NT2/D1 (cell line): ENCODE results near the gene SLC9A9.

Source experiments
- DNase-seq: peaks from one replicate; pipeline ENCODE4 v3.0.0-alpha.2; 2011; ENCODE audit warnings: low read depth, low spot score
- H3K27me3 ChIP-seq: 2 replicates; pipeline ENCODE4 v1.6.0; 2011; ENCODE audit warnings: mild to moderate bottlenecking; ENCODE audit not compliant: insufficient read length, insufficient read depth
- H3K36me3 ChIP-seq: 2 replicates; pipeline ENCODE4 v1.6.1; 2011; ENCODE audit warnings: mild to moderate bottlenecking, low read length, mixed read lengths; ENCODE audit not compliant: insufficient read depth, insufficient read length
- H3K4me1 ChIP-seq: 2 replicates; pipeline ENCODE4 v1.5.1; 2011; ENCODE audit not compliant: insufficient read depth, insufficient read length
- H3K4me3 ChIP-seq: 2 replicates; pipeline ENCODE4 v1.5.1; 2011; ENCODE audit warnings: low read depth; ENCODE audit not compliant: insufficient read length
- H3K9ac ChIP-seq: 2 replicates; pipeline ENCODE4 v1.6.0; 2011; ENCODE audit warnings: low read depth; ENCODE audit not compliant: insufficient read length
- H3K9me3 ChIP-seq: 2 replicates; pipeline ENCODE4 v1.5.1; 2011; ENCODE audit warnings: mild to moderate bottlenecking, low read length; ENCODE audit not compliant: insufficient read depth
- SUZ12 ChIP-seq: IDR thresholded peaks from 2 replicates; pipeline ENCODE4 v1.6.1; 2011; ENCODE audit not compliant: insufficient read length, insufficient read depth; ENCODE audit errors: extremely low read depth
- YY1 ChIP-seq: IDR thresholded peaks from 2 replicates; pipeline ENCODE4 v1.6.1; 2011; ENCODE audit not compliant: insufficient read length, insufficient read depth
- ZNF274 ChIP-seq: IDR thresholded peaks from 2 replicates; pipeline ENCODE4 v1.6.1; 2011; ENCODE audit warnings: mild to moderate bottlenecking, low read depth, low read length

SLC9A9 gene

GRCh38 chr3:143384076-143384475 lies 464.2 kb downstream of the SLC9A9 start:
- Histone ChIP-seq H3K27me3 (no peaks in the 10 kb centered on the region), H3K9ac (no peak overlapping the region), H3K4me3 (no peak overlapping the region), H3K4me1 (no peaks in the 10 kb centered on the region), H3K9me3 (0 out of 2 replicates have a peak, but pooled peaks cover 4% of the 10 kb centered on the region), H3K36me3 (no peaks in the 10 kb centered on the region)
- no peak for TF ChIP-seq YY1
- no peak for TF ChIP-seq ZNF274
- TF ChIP-seq SUZ12 = no peak
- no peak for DNase-seq

DNA sequence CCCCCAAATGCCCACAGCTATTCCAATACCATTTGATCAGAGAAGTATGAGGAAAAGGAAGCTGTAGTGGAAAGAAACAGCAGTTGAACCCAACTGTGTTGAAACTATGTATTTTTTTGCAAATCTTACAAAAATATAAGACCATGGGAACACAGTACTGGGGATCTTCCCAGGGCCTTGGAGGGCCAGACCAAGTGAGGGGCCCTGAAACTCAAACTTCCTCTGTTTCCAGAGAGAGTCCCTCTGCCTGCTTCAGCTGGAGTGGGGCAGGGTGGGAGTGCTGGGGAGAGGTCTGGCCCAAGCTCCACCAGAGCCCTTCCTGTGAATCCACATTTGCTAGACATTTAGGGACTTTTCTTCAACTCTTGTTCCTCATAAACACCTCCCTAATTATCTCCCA lies 464.8 kb downstream of the SLC9A9 start:
- no peaks in the 10 kb centered on the region for H3K36me3 ChIP-seq
- H3K4me3 ChIP-seq = no peak overlapping the region
- no peaks in the 10 kb centered on the region for H3K27me3 ChIP-seq
- no peak for DNase-seq
- H3K4me1 ChIP-seq = no peaks in the 10 kb centered on the region
- TF ChIP-seq SUZ12 = no peak
- no peak for TF ChIP-seq YY1
- no peak for TF ChIP-seq ZNF274
- no peaks in the 10 kb centered on the region for H3K9me3 ChIP-seq
- no peak overlapping the region for H3K9ac ChIP-seq

- Histone ChIP-seq H3K4me1 (no peaks in the 10 kb centered on the region), H3K9me3 (no peaks in the 10 kb centered on the region), H3K4me3 (no peak overlapping the region), H3K9ac (no peak overlapping the region), H3K36me3 (no peaks in the 10 kb centered on the region), H3K27me3 (no peaks in the 10 kb centered on the region)
- no peak for TF ChIP-seq ZNF274
- TF ChIP-seq SUZ12 = no peak
- no peak for TF ChIP-seq YY1
- no peak for DNase-seq
These were observed 465.5 kb downstream of the SLC9A9 start for GRCh38 chr3:143382816-143383215.

GRCh38 chr3:143380449-143380848 lies 467.8 kb downstream of the SLC9A9 start:
- Histone ChIP-seq H3K9ac (no peak overlapping the region), H3K4me1 (no peaks in the 10 kb centered on the region), H3K9me3 (no peaks in the 10 kb centered on the region), H3K27me3 (no peaks in the 10 kb centered on the region), H3K36me3 (no peaks in the 10 kb centered on the region), H3K4me3 (no peak overlapping the region)
- no peak for DNase-seq
- TF ChIP-seq YY1 (no peak), SUZ12 (no peak), ZNF274 (no peak)

GRCh38 chr3:143375698-143376097 lies 472.6 kb downstream of the SLC9A9 start:
- Histone ChIP-seq H3K9me3 (no peaks in the 10 kb centered on the region), H3K4me1 (no peaks in the 10 kb centered on the region), H3K27me3 (no peaks in the 10 kb centered on the region), H3K36me3 (no peaks in the 10 kb centered on the region), H3K9ac (no peak overlapping the region), H3K4me3 (no peak overlapping the region)
- no peak for DNase-seq
- TF ChIP-seq SUZ12 (no peak), ZNF274 (no peak), YY1 (no peak)

- no peak for DNase-seq
- TF ChIP-seq SUZ12 (no peak), YY1 (no peak), ZNF274 (no peak)
- no peaks in the 10 kb centered on the region for H3K27me3 ChIP-seq
- no peaks in the 10 kb centered on the region for H3K9me3 ChIP-seq
- no peaks in the 10 kb centered on the region for H3K36me3 ChIP-seq
- no peak overlapping the region for H3K9ac ChIP-seq
- H3K4me3 ChIP-seq = no peak overlapping the region
- H3K4me1 ChIP-seq = no peaks in the 10 kb centered on the region
These were observed 481.1 kb downstream of the SLC9A9 start for GRCh38 chr3:143367171-143367570.

GRCh38 chr3:143366672-143367071 lies 481.6 kb downstream of the SLC9A9 start:
- Histone ChIP-seq H3K27me3 (no peaks in the 10 kb centered on the region), H3K9me3 (no peaks in the 10 kb centered on the region), H3K9ac (no peak overlapping the region), H3K4me3 (no peak overlapping the region), H3K4me1 (no peaks in the 10 kb centered on the region), H3K36me3 (no peaks in the 10 kb centered on the region)
- DNase-seq = no peak
- TF ChIP-seq ZNF274 = no peak
- TF ChIP-seq YY1 = no peak
- TF ChIP-seq SUZ12 = no peak

DNA sequence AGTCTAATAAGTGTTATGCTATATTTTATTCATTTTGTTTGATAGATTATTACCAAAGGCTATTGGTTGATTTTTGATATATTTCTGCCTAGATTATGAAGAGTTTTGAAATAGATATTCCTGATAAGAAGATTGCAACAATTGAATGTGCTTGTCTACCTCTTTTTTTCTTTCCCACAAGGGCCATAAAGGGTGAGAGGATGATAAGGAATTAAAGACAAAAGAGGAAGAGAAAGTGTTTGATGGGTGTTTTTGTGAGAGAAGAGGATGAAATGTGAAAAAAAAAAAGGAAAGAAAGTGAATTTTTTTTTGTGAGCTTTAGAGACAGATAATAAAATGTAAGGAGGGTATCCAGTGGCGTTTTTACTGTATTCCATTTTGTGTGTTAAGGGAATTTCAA lies 484.3 kb downstream of the SLC9A9 start:
- H3K36me3 ChIP-seq = no peaks in the 10 kb centered on the region
- no peak for DNase-seq
- no peak overlapping the region for H3K9ac ChIP-seq
- no peaks in the 10 kb centered on the region for H3K27me3 ChIP-seq
- no peak overlapping the region for H3K4me3 ChIP-seq
- H3K4me1 ChIP-seq = no peaks in the 10 kb centered on the region
- no peaks in the 10 kb centered on the region for H3K9me3 ChIP-seq
- TF ChIP-seq ZNF274 (no peak), YY1 (no peak), SUZ12 (no peak)
